HL-60 (cell line): ENCODE data around the gene ALDH4A1.

Experiments used
- DNase-seq, 2 experiments: peaks; one replicate each; pipeline ENCODE4 v3.0.0-alpha.2; 2010 to 2020; ENCODE audit warnings: low read depth in 1 of 2, low spot score in 1 of 2
- H3K27ac ChIP-seq: fragments of 250-450 bp; sonication (Bioruptor Pico); replicated peaks from 2 replicates; pipeline ENCODE4 v1.5.1; 2020; ENCODE audit warnings: mild to moderate bottlenecking, moderate library complexity
- H3K27me3 ChIP-seq: fragments of 250-450 bp; sonication (Bioruptor Pico); 2 replicates; pipeline ENCODE4 v1.5.1; 2021; ENCODE audit warnings: mild to moderate bottlenecking, moderate library complexity; ENCODE audit not compliant: insufficient read depth, poor library complexity, severe bottlenecking
- H3K4me3 ChIP-seq: replicated peaks from 2 replicates; pipeline ENCODE4 v1.5.1; 2011; ENCODE audit warnings: mild to moderate bottlenecking, control low read depth, low read length; ENCODE audit not compliant: insufficient read depth
- GABPA ChIP-seq: IDR thresholded peaks from 2 replicates; pipeline ENCODE4 v1.6.1; 2012; ENCODE audit warnings: low read depth
- POLR2AphosphoS5 ChIP-seq: IDR thresholded peaks from 2 replicates; pipeline ENCODE4 v1.6.1; 2012; ENCODE audit warnings: low read depth
- REST ChIP-seq: IDR thresholded peaks from 2 replicates; pipeline ENCODE4 v1.6.1; 2012; ENCODE audit warnings: low read depth; ENCODE audit not compliant: insufficient replicate concordance
- SPI1 ChIP-seq: IDR thresholded peaks from 2 replicates; pipeline ENCODE4 v1.6.1; 2012; ENCODE audit warnings: low read depth, mild to moderate bottlenecking, borderline replicate concordance
- TF ChIP-seq, protein P1 (sequence below): IDR thresholded peaks from one replicate; pipeline ENCODE4 v1.5.1; 2011; ENCODE audit warnings: low read length, control low read depth, inconsistent platforms; ENCODE audit not compliant: insufficient read depth

ALDH4A1 gene

GRCh38 chr1:18940303-18941020 is 38.1 kb upstream of the ALDH4A1 start:
- Histone ChIP-seq H3K27ac (no peak overlapping the region), H3K27me3 (no peaks in the 10 kb centered on the region), H3K4me3 (no peak overlapping the region)
- TF ChIP-seq SPI1 (no peak), POLR2AphosphoS5 (no peak), GABPA (no peak), REST (no peak)
- TF ChIP-seq, protein P1, sequence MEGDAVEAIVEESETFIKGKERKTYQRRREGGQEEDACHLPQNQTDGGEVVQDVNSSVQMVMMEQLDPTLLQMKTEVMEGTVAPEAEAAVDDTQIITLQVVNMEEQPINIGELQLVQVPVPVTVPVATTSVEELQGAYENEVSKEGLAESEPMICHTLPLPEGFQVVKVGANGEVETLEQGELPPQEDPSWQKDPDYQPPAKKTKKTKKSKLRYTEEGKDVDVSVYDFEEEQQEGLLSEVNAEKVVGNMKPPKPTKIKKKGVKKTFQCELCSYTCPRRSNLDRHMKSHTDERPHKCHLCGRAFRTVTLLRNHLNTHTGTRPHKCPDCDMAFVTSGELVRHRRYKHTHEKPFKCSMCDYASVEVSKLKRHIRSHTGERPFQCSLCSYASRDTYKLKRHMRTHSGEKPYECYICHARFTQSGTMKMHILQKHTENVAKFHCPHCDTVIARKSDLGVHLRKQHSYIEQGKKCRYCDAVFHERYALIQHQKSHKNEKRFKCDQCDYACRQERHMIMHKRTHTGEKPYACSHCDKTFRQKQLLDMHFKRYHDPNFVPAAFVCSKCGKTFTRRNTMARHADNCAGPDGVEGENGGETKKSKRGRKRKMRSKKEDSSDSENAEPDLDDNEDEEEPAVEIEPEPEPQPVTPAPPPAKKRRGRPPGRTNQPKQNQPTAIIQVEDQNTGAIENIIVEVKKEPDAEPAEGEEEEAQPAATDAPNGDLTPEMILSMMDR = no peak
- no peak for DNase-seq

DNA sequence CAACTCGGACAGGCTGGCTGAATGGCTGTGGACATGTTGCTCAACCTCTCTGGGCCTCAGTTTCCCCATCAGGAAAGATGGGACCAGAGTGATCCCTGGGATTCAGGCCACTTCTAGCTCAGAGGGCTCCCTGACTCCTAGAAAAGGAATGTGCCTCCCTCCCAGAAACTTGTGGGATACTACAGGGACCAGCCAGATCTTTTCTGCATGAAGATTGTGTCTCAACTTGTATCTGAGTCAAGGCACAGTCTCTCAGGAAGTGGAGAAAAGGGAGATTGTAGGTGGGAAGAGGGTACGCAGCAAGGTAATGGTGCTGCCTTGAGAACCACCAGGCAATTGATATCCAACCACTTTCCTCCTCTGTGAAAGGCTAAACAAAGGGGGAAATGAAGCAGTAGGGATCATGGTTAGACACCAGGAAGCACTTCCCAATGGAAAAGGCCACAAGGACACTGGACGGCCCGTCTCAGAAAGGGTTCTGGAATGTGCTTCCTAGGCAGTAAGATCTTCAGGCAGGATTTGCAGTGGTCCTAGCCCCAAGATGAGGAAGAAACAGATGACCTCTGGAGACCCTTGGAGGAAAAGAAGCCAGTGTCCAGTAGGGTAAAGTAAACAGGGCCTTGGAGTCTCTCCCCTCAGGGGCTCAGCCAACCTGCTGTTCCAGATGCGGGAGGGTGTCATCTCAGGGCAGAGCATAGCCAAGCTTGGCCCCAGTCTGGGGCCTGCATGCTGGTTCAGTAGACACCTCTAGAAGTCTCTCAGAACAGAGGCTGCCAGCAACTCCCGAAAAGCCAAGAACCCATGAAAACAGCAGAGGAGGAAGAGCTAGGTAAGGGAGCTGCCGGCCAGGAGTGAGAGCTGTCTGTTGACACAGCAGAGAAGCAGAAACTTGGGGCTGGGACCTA is 37.3 kb upstream of the ALDH4A1 start:
- Histone ChIP-seq H3K27me3 (no peaks in the 10 kb centered on the region), H3K27ac (no peak overlapping the region), H3K4me3 (no peak overlapping the region)
- no peak for DNase-seq
- TF ChIP-seq POLR2AphosphoS5 = no peak
- no peak for TF ChIP-seq GABPA
- no peak for TF ChIP-seq SPI1
- TF ChIP-seq REST = no peak
- TF ChIP-seq, protein P1 = no peak

GRCh38 chr1:18938707-18939070 is 36.3 kb upstream of the ALDH4A1 start:
- Histone ChIP-seq H3K4me3 (no peak overlapping the region), H3K27me3 (no peaks in the 10 kb centered on the region), H3K27ac (no peak overlapping the region)
- no peak for TF ChIP-seq GABPA
- TF ChIP-seq POLR2AphosphoS5 = no peak
- no peak for TF ChIP-seq REST
- TF ChIP-seq, protein P1 = no peak
- no peak for TF ChIP-seq SPI1
- no peak for DNase-seq
